IMR-90 (cell line): ENCODE results near the gene IQSEC3. TPM values are rescaled to one million over a fixed set of nuclear protein-coding genes. Genes with fewer than 3 reads are reported as not detected.

Source experiments
- ATAC-seq: fragments of 200-7000 bp; cut with Tn5 transposase; 2 replicates; pipeline ENCODE4 v1.9.1; 2020; ENCODE audit warnings: low read depth, mild to moderate bottlenecking, moderate library complexity
- BruUV-seq: library from RNA; stranded (reverse); fragments of 400-500 nt; replicated peaks from 2 replicates; lab custom pipeline; 2021; lab: Mats Ljungman, UMichigan
- CTCF ChIA-PET: fragments of 300-600 bp; formaldehyde crosslinking; extraction: SDS; loops from one replicate; lab custom pipeline; 2021; ENCODE audit warnings: antibody characterized with exemption; lab: Yijun Ruan, JAX
- POLR2A ChIA-PET: fragments of 300-600 bp; sonication (Branson Sonifier 250); formaldehyde crosslinking; loops from one replicate; lab custom pipeline; 2022; ENCODE audit warnings: antibody characterized with exemption; ENCODE audit not compliant: unreplicated experiment; lab: Charles Lee
- DNase-seq: peaks from one replicate; pipeline ENCODE4 v3.0.0; 2013
- H2AFZ ChIP-seq: replicated peaks from 2 replicates; pipeline ENCODE3; 2013; ENCODE audit warnings: low read length, mild to moderate bottlenecking; ENCODE audit not compliant: poor library complexity
- H2AK5ac ChIP-seq: 2 replicates; pipeline ENCODE4 v1.6.1; 2013; ENCODE audit warnings: low read depth, low read length, inconsistent platforms
- H2AK9ac ChIP-seq: replicated peaks from 2 replicates; pipeline ENCODE3; 2013; ENCODE audit warnings: mild to moderate bottlenecking, low read depth, low read length, moderate library complexity; ENCODE audit not compliant: poor library complexity
- H2BK120ac ChIP-seq: 2 replicates; pipeline ENCODE4 v1.6.1; 2013; ENCODE audit warnings: low read depth, low read length, inconsistent platforms
- H2BK15ac ChIP-seq: 3 replicates; pipeline ENCODE4 v1.6.1; 2013; ENCODE audit warnings: low read depth, low read length, inconsistent platforms
- H2BK20ac ChIP-seq: 2 replicates; pipeline ENCODE4 v1.6.1; 2013; ENCODE audit warnings: low read depth, mild to moderate bottlenecking, inconsistent platforms, low read length, moderate library complexity
- H2BK5ac ChIP-seq: 2 replicates; pipeline ENCODE4 v1.6.1; 2013; ENCODE audit warnings: mild to moderate bottlenecking, low read depth, low read length, inconsistent platforms; ENCODE audit not compliant: poor library complexity, severe bottlenecking
- H3K14ac ChIP-seq: replicated peaks from 2 replicates; pipeline ENCODE4 v1.6.1; 2013; ENCODE audit warnings: low read depth, low read length, inconsistent platforms
- H3K18ac ChIP-seq: 2 replicates; pipeline ENCODE4 v1.6.1; 2013; ENCODE audit warnings: low read depth, low read length, control low read depth
- H3K23ac ChIP-seq: 2 replicates; pipeline ENCODE4 v1.6.1; 2013; ENCODE audit warnings: low read depth, low read length, inconsistent platforms
- H3K27ac ChIP-seq: 2 replicates; pipeline ENCODE4 v1.5.1; 2013; ENCODE audit warnings: mild to moderate bottlenecking, control low read depth, low read length; ENCODE audit not compliant: insufficient read depth
- H3K27me3 ChIP-seq: 2 replicates; pipeline ENCODE4 v1.6.1; 2013; ENCODE audit warnings: low read length; ENCODE audit not compliant: control insufficient read depth, insufficient read depth
- H3K36me3 ChIP-seq: 2 replicates; pipeline ENCODE4 v1.6.1; 2013; ENCODE audit warnings: low read length, mixed read lengths; ENCODE audit not compliant: control insufficient read depth, insufficient read depth
- H3K4ac ChIP-seq: 2 replicates; pipeline ENCODE4 v1.6.1; 2013; ENCODE audit warnings: low read depth, low read length, inconsistent platforms
- H3K4me1 ChIP-seq: 2 replicates; pipeline ENCODE4 v1.6.1; 2013; ENCODE audit warnings: low read length, mixed read lengths; ENCODE audit not compliant: control insufficient read depth, insufficient read depth
- H3K4me2 ChIP-seq: 2 replicates; pipeline ENCODE4 v1.6.1; 2013; ENCODE audit warnings: low read depth, mild to moderate bottlenecking, control low read depth, low read length, moderate library complexity
- H3K4me3 ChIP-seq: 2 replicates; pipeline ENCODE4 v1.5.1; 2013; ENCODE audit warnings: low read depth, mild to moderate bottlenecking, control low read depth, low read length, moderate library complexity; ENCODE audit not compliant: insufficient read depth
- H3K56ac ChIP-seq: 2 replicates; pipeline ENCODE4 v1.6.1; 2013; ENCODE audit warnings: low read length, inconsistent platforms; ENCODE audit not compliant: insufficient read depth; ENCODE audit errors: extremely low read depth
- H3K79me1 ChIP-seq, 2 experiments: 2 replicates each; pipeline ENCODE4 v1.6.1; 2013; ENCODE audit warnings: low read length in 2 of 2, inconsistent platforms in 1 of 2, low read depth in 1 of 2
- H3K9ac ChIP-seq: 2 replicates; pipeline ENCODE4 v1.6.1; 2013; ENCODE audit warnings: low read depth, low read length, control low read depth
- H3K9me1 ChIP-seq: 2 replicates; pipeline ENCODE4 v1.6.1; 2013; ENCODE audit warnings: low read length, inconsistent platforms; ENCODE audit not compliant: insufficient read depth
- H3K9me3 ChIP-seq: 2 replicates; pipeline ENCODE4 v1.6.1; 2013; ENCODE audit warnings: low read length; ENCODE audit not compliant: control insufficient read depth, insufficient read depth
- H4K20me1 ChIP-seq: 2 replicates; pipeline ENCODE4 v1.6.1; 2013; ENCODE audit warnings: low read length, inconsistent platforms; ENCODE audit not compliant: insufficient read depth
- H4K5ac ChIP-seq: 2 replicates; pipeline ENCODE4 v1.6.1; 2013; ENCODE audit warnings: mild to moderate bottlenecking, low read depth, low read length, control low read depth
- H4K8ac ChIP-seq, 2 experiments: 2 replicates each; pipeline ENCODE4 v1.6.1; 2013; ENCODE audit warnings: low read depth in 2 of 2, low read length in 2 of 2, control low read depth in 1 of 2, inconsistent platforms in 1 of 2
- H4K91ac ChIP-seq: 2 replicates; pipeline ENCODE4 v1.6.1; 2013; ENCODE audit warnings: low read depth, low read length, inconsistent platforms; ENCODE audit not compliant: insufficient read depth
- BHLHE40 ChIP-seq: fragments of 150-350 bp; IDR thresholded peaks from 2 replicates; pipeline ENCODE4 v1.6.1; 2016; ENCODE audit warnings: mild to moderate bottlenecking, low read depth, low read length
- CEBPB ChIP-seq: IDR thresholded peaks from 2 replicates; pipeline ENCODE4 v1.6.1; 2012; ENCODE audit warnings: low read depth, low read length, improper control_type of control experiment
- CHD1 ChIP-seq: IDR thresholded peaks from 2 replicates; pipeline ENCODE4 v1.6.1; 2012; ENCODE audit warnings: low read depth, low read length, improper control_type of control experiment
- FOS ChIP-seq: fragments of 150-350 bp; IDR thresholded peaks from 2 replicates; pipeline ENCODE4 v1.6.1; 2016; ENCODE audit warnings: low read depth, low read length
- MAFK ChIP-seq: IDR thresholded peaks from 2 replicates; pipeline ENCODE4 v1.6.1; 2012; ENCODE audit warnings: low read depth, low read length, improper control_type of control experiment
- MAZ ChIP-seq: IDR thresholded peaks from 2 replicates; pipeline ENCODE4 v1.6.1; 2012; ENCODE audit warnings: low read depth, mild to moderate bottlenecking, low read length, improper control_type of control experiment, moderate library complexity, borderline replicate concordance
- MXI1 ChIP-seq: IDR thresholded peaks from 2 replicates; pipeline ENCODE4 v1.6.1; 2012; ENCODE audit warnings: low read depth, mild to moderate bottlenecking, low read length, moderate library complexity, borderline replicate concordance
- NFE2L2 ChIP-seq: fragments of 150-350 bp; IDR thresholded peaks from 2 replicates; pipeline ENCODE4 v1.6.1; 2016; ENCODE audit warnings: low read depth, mild to moderate bottlenecking, low read length
- POLR2A ChIP-seq: IDR thresholded peaks from 2 replicates; pipeline ENCODE4 v1.6.1; 2012; ENCODE audit warnings: mild to moderate bottlenecking, low read depth, low read length
- RAD21 ChIP-seq: IDR thresholded peaks from 2 replicates; pipeline ENCODE4 v1.6.1; 2012; ENCODE audit warnings: low read length, improper control_type of control experiment
- RCOR1 ChIP-seq: IDR thresholded peaks from 2 replicates; pipeline ENCODE4 v1.6.1; 2012; ENCODE audit warnings: mild to moderate bottlenecking, low read length, improper control_type of control experiment; ENCODE audit not compliant: insufficient replicate concordance
- RFX5 ChIP-seq: IDR thresholded peaks from 2 replicates; pipeline ENCODE4 v1.8.0; 2012; ENCODE audit warnings: low read depth, mild to moderate bottlenecking, low read length, moderate library complexity
- SMC3 ChIP-seq: fragments of 150-350 bp; IDR thresholded peaks from 2 replicates; pipeline ENCODE4 v1.6.1; 2016; ENCODE audit warnings: low read depth, mild to moderate bottlenecking, antibody characterized with exemption, low read length, moderate library complexity
- WGBS, 2 experiments: methylation state at CpG; one replicate each; pipeline versions ENCODE4 v1.1.5 to v1.1.7; 2013; ENCODE audit warnings: missing lambda C conversion rate in 2 of 2; ENCODE audit not compliant: insufficient read length in 1 of 2; ENCODE audit errors: extremely low coverage in 2 of 2; 5-methylcytosine and 5-hydroxymethylcytosine counted together
- dilution Hi-C: fragments of 300-500 bp; cut with HindIII; formaldehyde crosslinking; loops from one replicate; pipeline ENCODE4 v1.14.3; 2018; ENCODE audit warnings: low sequenced_read_pairs; ENCODE audit not compliant: unreplicated experiment
- in situ Hi-C: fragments of 300-500 bp; cut with MboI; formaldehyde crosslinking; loops from 3 replicates; pipeline ENCODE4 v1.14.3; 2019; ENCODE audit warnings: low sequenced_read_pairs, inconsistent platforms, mixed read lengths
- intact Hi-C: fragments of 100-400 bp; cut with micrococcal nuclease; formaldehyde crosslinking; loops from 2 replicates; pipeline ENCODE4 v1.10.0; 2022
- polyA plus RNA-seq, 3 experiments: library from polyadenylated mRNA; depleted of rRNA; stranded (reverse); fragments of >200 nt; gene quantifications; 2 replicates each; pipeline ENCODE4 v1.2.3, GENCODE V29; 2012; ENCODE audit warnings: low replicate concordance in 1 of 3
- total RNA-seq: library from RNA; depleted of rRNA; stranded (reverse); fragments of >200 nt; gene quantifications from 2 replicates; pipeline ENCODE4 v1.2.3, GENCODE V29; 2012
- TF ChIP-seq, protein P1 (sequence below): fragments of 150-350 bp; IDR thresholded peaks from 2 replicates; pipeline ENCODE4 v1.6.1; 2017; ENCODE audit warnings: mild to moderate bottlenecking, antibody characterized with exemption, low read length, low read depth
- TF ChIP-seq, protein P2 (sequence below): conservative IDR thresholded peaks from 2 replicates; pipeline ENCODE4 v1.5.1; 2012; ENCODE audit warnings: mild to moderate bottlenecking, low read depth, low read length, improper control_type of control experiment
- TF ChIP-seq, protein P3 (sequence below): fragments of 150-350 bp; IDR thresholded peaks from 2 replicates; pipeline ENCODE4 v1.6.1; 2016; ENCODE audit warnings: low read depth, mild to moderate bottlenecking, low read length, moderate library complexity, borderline replicate concordance

Gene IQSEC3
- total and polyA plus RNA-seq, 2 of the 4 experiments (the other 2 are of a cell fraction): 0.10 TPM; not detected in 1

DNA sequence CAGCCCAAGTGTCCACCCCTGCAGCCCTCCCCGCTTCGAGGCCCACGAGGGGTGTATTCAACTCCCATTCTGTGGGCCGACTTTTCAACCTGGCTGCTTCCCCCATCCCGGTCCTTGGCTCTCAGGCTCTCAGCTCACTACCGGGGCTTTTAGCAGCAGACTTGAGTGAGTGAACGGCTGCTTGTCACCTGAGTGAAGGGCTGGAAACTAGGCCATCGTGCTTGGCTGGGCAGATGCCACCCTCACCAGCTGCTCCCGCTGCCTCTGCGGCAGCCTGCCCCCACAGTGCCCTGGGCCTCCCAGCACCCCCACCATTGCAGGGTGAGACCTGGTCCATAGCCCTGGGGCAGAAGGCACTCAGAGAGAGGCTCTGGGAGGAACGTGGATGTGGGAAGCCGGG is 87.5 kb downstream of the IQSEC3 start:
- Histone ChIP-seq H3K9ac (no peak overlapping the region), H2BK20ac (no peak overlapping the region), H3K9me3 (peaks cover 2% of the 10 kb centered on the region; the same call in 1 of the 2 replicates), H2AFZ (no peak overlapping the region), H3K4ac (no peak overlapping the region), H4K8ac (no peak overlapping the region), H3K14ac (no peak overlapping the region), H2BK15ac (no peak overlapping the region), H2AK9ac (no peak overlapping the region), H3K4me2 (no peak overlapping the region), H3K27ac (no peak overlapping the region), H3K36me3 (no peaks in the 10 kb centered on the region), H3K56ac (no peak overlapping the region), H4K91ac (no peak overlapping the region), H3K18ac (no peak overlapping the region), H3K4me1 (peaks cover 3% of the 10 kb centered on the region; the same call in 1 of the 2 replicates), H3K79me1 (no peaks in the 10 kb centered on the region), H4K20me1 (no peaks in the 10 kb centered on the region), H2BK5ac (no peak overlapping the region), H3K9me1 (no peaks in the 10 kb centered on the region), H4K5ac (no peak overlapping the region), H3K23ac (no peak overlapping the region), H3K4me3 (no peak overlapping the region), H2AK5ac (no peak overlapping the region), H3K27me3 (peaks cover 39% of the 10 kb centered on the region), H2BK120ac (no peak overlapping the region)
- in situ Hi-C loops (no loop called here), intact Hi-C loops (no loop called here), dilution Hi-C loops (no loop called here)
- no peak for DNase-seq
- TF ChIP-seq, protein P1, sequence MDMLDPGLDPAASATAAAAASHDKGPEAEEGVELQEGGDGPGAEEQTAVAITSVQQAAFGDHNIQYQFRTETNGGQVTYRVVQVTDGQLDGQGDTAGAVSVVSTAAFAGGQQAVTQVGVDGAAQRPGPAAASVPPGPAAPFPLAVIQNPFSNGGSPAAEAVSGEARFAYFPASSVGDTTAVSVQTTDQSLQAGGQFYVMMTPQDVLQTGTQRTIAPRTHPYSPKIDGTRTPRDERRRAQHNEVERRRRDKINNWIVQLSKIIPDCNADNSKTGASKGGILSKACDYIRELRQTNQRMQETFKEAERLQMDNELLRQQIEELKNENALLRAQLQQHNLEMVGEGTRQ: no peak
- TF ChIP-seq RFX5 (no peak), CEBPB (no peak), NFE2L2 (no peak), FOS (no peak), MXI1 (no peak), MAZ (no peak), RAD21 (no peak), CHD1 (no peak), MAFK (no peak), RCOR1 (no peak), SMC3 (no peak), POLR2A (no peak), BHLHE40 (no peak)
- TF ChIP-seq, protein P2, sequence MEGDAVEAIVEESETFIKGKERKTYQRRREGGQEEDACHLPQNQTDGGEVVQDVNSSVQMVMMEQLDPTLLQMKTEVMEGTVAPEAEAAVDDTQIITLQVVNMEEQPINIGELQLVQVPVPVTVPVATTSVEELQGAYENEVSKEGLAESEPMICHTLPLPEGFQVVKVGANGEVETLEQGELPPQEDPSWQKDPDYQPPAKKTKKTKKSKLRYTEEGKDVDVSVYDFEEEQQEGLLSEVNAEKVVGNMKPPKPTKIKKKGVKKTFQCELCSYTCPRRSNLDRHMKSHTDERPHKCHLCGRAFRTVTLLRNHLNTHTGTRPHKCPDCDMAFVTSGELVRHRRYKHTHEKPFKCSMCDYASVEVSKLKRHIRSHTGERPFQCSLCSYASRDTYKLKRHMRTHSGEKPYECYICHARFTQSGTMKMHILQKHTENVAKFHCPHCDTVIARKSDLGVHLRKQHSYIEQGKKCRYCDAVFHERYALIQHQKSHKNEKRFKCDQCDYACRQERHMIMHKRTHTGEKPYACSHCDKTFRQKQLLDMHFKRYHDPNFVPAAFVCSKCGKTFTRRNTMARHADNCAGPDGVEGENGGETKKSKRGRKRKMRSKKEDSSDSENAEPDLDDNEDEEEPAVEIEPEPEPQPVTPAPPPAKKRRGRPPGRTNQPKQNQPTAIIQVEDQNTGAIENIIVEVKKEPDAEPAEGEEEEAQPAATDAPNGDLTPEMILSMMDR: no peak
- TF ChIP-seq, protein P3, sequence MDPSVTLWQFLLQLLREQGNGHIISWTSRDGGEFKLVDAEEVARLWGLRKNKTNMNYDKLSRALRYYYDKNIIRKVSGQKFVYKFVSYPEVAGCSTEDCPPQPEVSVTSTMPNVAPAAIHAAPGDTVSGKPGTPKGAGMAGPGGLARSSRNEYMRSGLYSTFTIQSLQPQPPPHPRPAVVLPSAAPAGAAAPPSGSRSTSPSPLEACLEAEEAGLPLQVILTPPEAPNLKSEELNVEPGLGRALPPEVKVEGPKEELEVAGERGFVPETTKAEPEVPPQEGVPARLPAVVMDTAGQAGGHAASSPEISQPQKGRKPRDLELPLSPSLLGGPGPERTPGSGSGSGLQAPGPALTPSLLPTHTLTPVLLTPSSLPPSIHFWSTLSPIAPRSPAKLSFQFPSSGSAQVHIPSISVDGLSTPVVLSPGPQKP: no peak
- no peak for ATAC-seq
- CTCF ChIA-PET: no interaction called here
- no TSS peak for BruUV-seq
- POLR2A ChIA-PET: no interaction called here
- WGBS, 2 experiments: 72% methylated on average over 6 of the region's 12 CpGs; no CpG with 5 or more reads in 1 of the 2 experiments
